ENCODE measurements around the gene DMD.

GRCh38 chrX:33171041-33171440, 40.3 kb downstream of the DMD start:
- no peak for TF ChIP-seq EZH2phosphoT487 (IDR thresholded peaks at IDR 0.05)
- TF ChIP-seq CTCF (IDR thresholded peaks at IDR 0.05): no peak
- TF ChIP-seq EZH2 (IDR thresholded peaks at IDR 0.05): no peak

Data from neural progenitor cell (in vitro differentiated cells).